ENCODE measurements around the gene SGCD.

DNA sequence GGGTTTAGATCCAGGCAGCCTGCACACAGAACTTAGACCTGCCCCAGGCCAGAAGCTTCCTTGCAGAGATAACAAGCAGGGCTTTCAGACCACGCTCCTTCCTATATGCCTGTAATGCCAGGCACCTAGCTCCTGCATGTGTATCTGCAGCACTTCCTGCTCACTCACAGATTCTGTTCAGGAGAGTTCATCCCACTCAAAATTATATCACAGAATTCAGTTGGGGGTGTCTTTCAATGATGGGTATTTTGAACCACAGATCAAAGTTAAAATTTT is 105.8 kb downstream of the SGCD start:
- TF ChIP-seq, protein P1, sequence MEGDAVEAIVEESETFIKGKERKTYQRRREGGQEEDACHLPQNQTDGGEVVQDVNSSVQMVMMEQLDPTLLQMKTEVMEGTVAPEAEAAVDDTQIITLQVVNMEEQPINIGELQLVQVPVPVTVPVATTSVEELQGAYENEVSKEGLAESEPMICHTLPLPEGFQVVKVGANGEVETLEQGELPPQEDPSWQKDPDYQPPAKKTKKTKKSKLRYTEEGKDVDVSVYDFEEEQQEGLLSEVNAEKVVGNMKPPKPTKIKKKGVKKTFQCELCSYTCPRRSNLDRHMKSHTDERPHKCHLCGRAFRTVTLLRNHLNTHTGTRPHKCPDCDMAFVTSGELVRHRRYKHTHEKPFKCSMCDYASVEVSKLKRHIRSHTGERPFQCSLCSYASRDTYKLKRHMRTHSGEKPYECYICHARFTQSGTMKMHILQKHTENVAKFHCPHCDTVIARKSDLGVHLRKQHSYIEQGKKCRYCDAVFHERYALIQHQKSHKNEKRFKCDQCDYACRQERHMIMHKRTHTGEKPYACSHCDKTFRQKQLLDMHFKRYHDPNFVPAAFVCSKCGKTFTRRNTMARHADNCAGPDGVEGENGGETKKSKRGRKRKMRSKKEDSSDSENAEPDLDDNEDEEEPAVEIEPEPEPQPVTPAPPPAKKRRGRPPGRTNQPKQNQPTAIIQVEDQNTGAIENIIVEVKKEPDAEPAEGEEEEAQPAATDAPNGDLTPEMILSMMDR (IDR thresholded peaks at IDR 0.05) = no peak
- no peak for TF ChIP-seq POLR2A (IDR thresholded peaks at IDR 0.05)
- TF ChIP-seq EP300 (IDR thresholded peaks at IDR 0.05) = no peak
